ENCODE data around the gene CACNA1B.

The CACNA1B gene

GRCh38 chr9:137866226-137867141, 11.1 kb upstream of the CACNA1B start:
- Histone ChIP-seq H3K27ac (ENCODE audit: low read length) (no peak overlapping the region), H3K4me3 (ENCODE audit: low read length) (no peak overlapping the region), H3K27me3 (ENCODE audit: control insufficient read depth, insufficient read depth, low read length) (no peaks in the 10 kb centered on the region), H3K36me3 (ENCODE audit: control insufficient read depth, insufficient read depth, low read length) (no peaks in the 10 kb centered on the region), H3K4me1 (ENCODE audit: control insufficient read depth, insufficient read depth, low read length) (no peaks in the 10 kb centered on the region), H3K9me3 (ENCODE audit: control insufficient read depth, insufficient read depth, low read length) (no peaks in the 10 kb centered on the region)
- no CpG with 5 or more reads among the region's 21 CpGs for WGBS (ENCODE audit: insufficient coverage, insufficient read length)
- DNase-seq (ENCODE audit: low read depth, low spot score), result no peak

GRCh38 chr9:137870432-137870831, 7.2 kb upstream of the CACNA1B start:
- no peaks in the 10 kb centered on the region for H3K4me1 ChIP-seq (ENCODE audit: control insufficient read depth, insufficient read depth, low read length)
- H3K27ac ChIP-seq (ENCODE audit: low read length), result no peak overlapping the region
- H3K36me3 ChIP-seq (ENCODE audit: control insufficient read depth, insufficient read depth, low read length), result no peaks in the 10 kb centered on the region
- DNase-seq (ENCODE audit: low read depth, low spot score), result no peak
- no peak overlapping the region for H3K4me3 ChIP-seq (ENCODE audit: low read length)
- H3K27me3 ChIP-seq (ENCODE audit: control insufficient read depth, insufficient read depth, low read length), result no peaks in the 10 kb centered on the region
- WGBS (ENCODE audit: insufficient coverage, insufficient read length), result no CpG with 5 or more reads among the region's 3 CpGs
- no peaks in the 10 kb centered on the region for H3K9me3 ChIP-seq (ENCODE audit: control insufficient read depth, insufficient read depth, low read length)

GRCh38 chr9:137872296-137872695, 5.3 kb upstream of the CACNA1B start:
- H3K27me3 ChIP-seq (ENCODE audit: control insufficient read depth, insufficient read depth, low read length), result peaks cover 2% of the 10 kb centered on the region; the same call in 1 of the 2 replicates
- DNase-seq (ENCODE audit: low read depth, low spot score), result no peak
- no CpG with 5 or more reads among the region's 10 CpGs for WGBS (ENCODE audit: insufficient coverage, insufficient read length)
- H3K36me3 ChIP-seq (ENCODE audit: control insufficient read depth, insufficient read depth, low read length), result no peaks in the 10 kb centered on the region
- no peak overlapping the region for H3K4me3 ChIP-seq (ENCODE audit: low read length)
- H3K4me1 ChIP-seq (ENCODE audit: control insufficient read depth, insufficient read depth, low read length), result no peaks in the 10 kb centered on the region; the same call in 1 of the 2 replicates
- H3K9me3 ChIP-seq (ENCODE audit: control insufficient read depth, insufficient read depth, low read length), result no peaks in the 10 kb centered on the region
- no peak overlapping the region for H3K27ac ChIP-seq (ENCODE audit: low read length)

GRCh38 chr9:137873408-137873807, 4.2 kb upstream of the CACNA1B start:
- WGBS (ENCODE audit: insufficient coverage, insufficient read length), result no CpG with 5 or more reads among the region's 8 CpGs
- DNase-seq (ENCODE audit: low read depth, low spot score), result no peak

GRCh38 chr9:137873858-137874362, 3.7 kb upstream of the CACNA1B start:
- WGBS (ENCODE audit: insufficient coverage, insufficient read length), result no CpG with 5 or more reads among the region's 9 CpGs
- Histone ChIP-seq H3K27me3 (ENCODE audit: control insufficient read depth, insufficient read depth, low read length) (peaks cover 2% of the 10 kb centered on the region; the same call in 1 of the 2 replicates), H3K27ac (ENCODE audit: low read length) (no peak overlapping the region)

More at GRCh38 chr9:137873408-137873807, 4.2 kb upstream of the CACNA1B start:
- H3K9me3 ChIP-seq (ENCODE audit: control insufficient read depth, insufficient read depth, low read length), result no peaks in the 10 kb centered on the region
- no peaks in the 10 kb centered on the region for H3K36me3 ChIP-seq (ENCODE audit: control insufficient read depth, insufficient read depth, low read length)
- H3K27ac ChIP-seq (ENCODE audit: low read length), result no peak overlapping the region
- peaks cover 2% of the 10 kb centered on the region; the same call in 1 of the 2 replicates for H3K27me3 ChIP-seq (ENCODE audit: control insufficient read depth, insufficient read depth, low read length)
- H3K4me1 ChIP-seq (ENCODE audit: control insufficient read depth, insufficient read depth, low read length), result peaks cover 2% of the 10 kb centered on the region
- no peak overlapping the region for H3K4me3 ChIP-seq (ENCODE audit: low read length)

GRCh38 chr9:137875354-137875753, 2.2 kb upstream of the CACNA1B start:
- no peaks in the 10 kb centered on the region for H3K36me3 ChIP-seq (ENCODE audit: control insufficient read depth, insufficient read depth, low read length)
- no CpG with 5 or more reads among the region's 14 CpGs for WGBS (ENCODE audit: insufficient coverage, insufficient read length)
- H3K27ac ChIP-seq (ENCODE audit: low read length), result no peak overlapping the region
- H3K4me1 ChIP-seq (ENCODE audit: control insufficient read depth, insufficient read depth, low read length), result peaks cover 2% of the 10 kb centered on the region
- no peaks in the 10 kb centered on the region for H3K9me3 ChIP-seq (ENCODE audit: control insufficient read depth, insufficient read depth, low read length)
- no peak for DNase-seq (ENCODE audit: low read depth, low spot score)
- H3K4me3 ChIP-seq (ENCODE audit: low read length), result no peak overlapping the region
- peaks cover 2% of the 10 kb centered on the region; the same call in 1 of the 2 replicates for H3K27me3 ChIP-seq (ENCODE audit: control insufficient read depth, insufficient read depth, low read length)

More at GRCh38 chr9:137873858-137874362, 3.7 kb upstream of the CACNA1B start:
- DNase-seq (ENCODE audit: low read depth, low spot score), result no peak
- H3K4me1 ChIP-seq (ENCODE audit: control insufficient read depth, insufficient read depth, low read length), result peaks cover 2% of the 10 kb centered on the region
- H3K9me3 ChIP-seq (ENCODE audit: control insufficient read depth, insufficient read depth, low read length), result no peaks in the 10 kb centered on the region
- no peak overlapping the region for H3K4me3 ChIP-seq (ENCODE audit: low read length)
- H3K36me3 ChIP-seq (ENCODE audit: control insufficient read depth, insufficient read depth, low read length), result no peaks in the 10 kb centered on the region

GRCh38 chr9:137875846-137876245, 1.7 kb upstream of the CACNA1B start:
- Histone ChIP-seq H3K4me1 (ENCODE audit: control insufficient read depth, insufficient read depth, low read length) (peaks cover 2% of the 10 kb centered on the region), H3K27ac (ENCODE audit: low read length) (no peak overlapping the region), H3K4me3 (ENCODE audit: low read length) (no peak overlapping the region), H3K36me3 (ENCODE audit: control insufficient read depth, insufficient read depth, low read length) (no peaks in the 10 kb centered on the region), H3K9me3 (ENCODE audit: control insufficient read depth, insufficient read depth, low read length) (no peaks in the 10 kb centered on the region), H3K27me3 (ENCODE audit: control insufficient read depth, insufficient read depth, low read length) (peaks cover 2% of the 10 kb centered on the region; the same call in 1 of the 2 replicates)
- DNase-seq (ENCODE audit: low read depth, low spot score), result no peak
- no CpG with 5 or more reads among the region's 10 CpGs for WGBS (ENCODE audit: insufficient coverage, insufficient read length)

GRCh38 chr9:137876269-137876668, 1.3 kb upstream of the CACNA1B start:
- H3K27me3 ChIP-seq (ENCODE audit: control insufficient read depth, insufficient read depth, low read length), result peaks cover 2% of the 10 kb centered on the region; the same call in 1 of the 2 replicates
- H3K36me3 ChIP-seq (ENCODE audit: control insufficient read depth, insufficient read depth, low read length), result peaks cover 1% of the 10 kb centered on the region; the same call in 1 of the 2 replicates
- no CpG with 5 or more reads among the region's 8 CpGs for WGBS (ENCODE audit: insufficient coverage, insufficient read length)
- DNase-seq (ENCODE audit: low read depth, low spot score), result no peak
- no peak overlapping the region for H3K4me3 ChIP-seq (ENCODE audit: low read length)
- peaks cover 2% of the 10 kb centered on the region for H3K4me1 ChIP-seq (ENCODE audit: control insufficient read depth, insufficient read depth, low read length)
- H3K9me3 ChIP-seq (ENCODE audit: control insufficient read depth, insufficient read depth, low read length), result no peaks in the 10 kb centered on the region
- H3K27ac ChIP-seq (ENCODE audit: low read length), result no peak overlapping the region

GRCh38 chr9:137876781-137877386, 698 bp upstream of the CACNA1B start:
- peak overlapping the region; percentile 34; the same call in 1 of the 2 replicates for H3K4me3 ChIP-seq (ENCODE audit: low read length)
- WGBS (ENCODE audit: insufficient coverage, insufficient read length), result no CpG with 5 or more reads among the region's 47 CpGs

More at GRCh38 chr9:137876781-137877386, 698 bp upstream of the CACNA1B start:
- Histone ChIP-seq H3K36me3 (ENCODE audit: control insufficient read depth, insufficient read depth, low read length) (peaks cover 8% of the 10 kb centered on the region; the same call in 1 of the 2 replicates), H3K27ac (ENCODE audit: low read length) (no peak overlapping the region), H3K4me1 (ENCODE audit: control insufficient read depth, insufficient read depth, low read length) (peaks cover 2% of the 10 kb centered on the region), H3K27me3 (ENCODE audit: control insufficient read depth, insufficient read depth, low read length) (peaks cover 2% of the 10 kb centered on the region; the same call in 1 of the 2 replicates), H3K9me3 (ENCODE audit: control insufficient read depth, insufficient read depth, low read length) (no peaks in the 10 kb centered on the region)
- DNase-seq (ENCODE audit: low read depth, low spot score), result no peak

All from iPS DF 6.9 (cell line).